ENCODE results near the gene AAK1. TPM values are rescaled to one million over a fixed set of nuclear protein-coding genes. Genes with fewer than 3 reads are reported as not detected.

The AAK1 gene
- total and polyA plus RNA-seq, 10 of the 15 experiments (the other 5 are each of a cell fraction or from before 2014, with no cell fraction given), result 2.9 to 41.4 (median 17.5) TPM

GRCh38 chr2:69659941-69660483 is 16.5 kb upstream of the AAK1 start:
- Histone ChIP-seq H3K27me3 (replicated peaks in 1 of 2; ENCODE audit: control insufficient read depth in 2 of 2, insufficient read depth in 2 of 2, low read length in 1 of 2) (no peaks in the 10 kb centered on the region; a peak in 1 of 4 replicates), H3K27ac (ENCODE audit: control insufficient read depth, insufficient read depth) (no peak overlapping the region), H3K9me3 (replicated peaks; ENCODE audit: control insufficient read depth, insufficient read depth, low read length) (no peaks in the 10 kb centered on the region), H4K20me1 (ENCODE audit: control insufficient read depth, insufficient read depth) (no peaks in the 10 kb centered on the region), H3K4me1 (ENCODE audit: control insufficient read depth, insufficient read depth, low read length) (no peaks in the 10 kb centered on the region), H3K9ac (ENCODE audit: control insufficient read depth, insufficient read depth, low read length) (no peak overlapping the region), H2AFZ (ENCODE audit: control insufficient read depth, low read depth, low read length) (no peak overlapping the region), H3K36me3 (ENCODE audit: control insufficient read depth in 2 of 2, insufficient read depth in 2 of 2, low read length in 1 of 2) (no peaks in the 10 kb centered on the region), H3K4me3 (no peak overlapping the region), H3K4me2 (ENCODE audit: control insufficient read depth, insufficient read depth) (no peak overlapping the region), H3K79me2 (ENCODE audit: control insufficient read depth, insufficient read depth, low read length) (no peaks in the 10 kb centered on the region)
- no peak for TF ChIP-seq ZBTB33 (IDR thresholded peaks at IDR 0.05)
- TF ChIP-seq NR2F1 (conservative IDR thresholded peaks at IDR 0.05), result no peak
- no peak for TF ChIP-seq CREB1 (IDR thresholded peaks at IDR 0.05; ENCODE audit: low read depth)
- no peak for TF ChIP-seq IKZF1 (conservative IDR thresholded peaks at IDR 0.05)
- TF ChIP-seq EED (IDR thresholded peaks at IDR 0.05; ENCODE audit: low read depth), result no peak
- TF ChIP-seq REST (IDR thresholded peaks at IDR 0.05; ENCODE audit: low read depth, low read length), result no peak
- TF ChIP-seq JUND (IDR thresholded peaks at IDR 0.05; ENCODE audit: low read depth, low read length), result no peak
- TF ChIP-seq ZZZ3 (IDR thresholded peaks at IDR 0.05; ENCODE audit: control insufficient read depth, insufficient read length, low read depth), result no peak
- TF ChIP-seq BRCA1 (IDR thresholded peaks at IDR 0.05; ENCODE audit: low read depth, low read length), result no peak
- TF ChIP-seq BMI1 (IDR thresholded peaks at IDR 0.05; ENCODE audit: borderline replicate concordance), result no peak
- TF ChIP-seq ZBTB4 (CRISPR knock-in tag; IDR thresholded peaks at IDR 0.05), result no peak
- no peak for TF ChIP-seq WRNIP1 (IDR thresholded peaks at IDR 0.05; ENCODE audit: borderline replicate concordance, low read depth, low read length)
- no peak for TF ChIP-seq RBBP5 (conservative IDR thresholded peaks at IDR 0.05)
- no peak for TF ChIP-seq YBX1 (IDR thresholded peaks at IDR 0.05)
- ATAC-seq (no peak), FAIRE-seq (no peak), DNase-seq (ENCODE audit: low read depth, low spot score) (no peak)
- CTCF ChIA-PET, result interaction anchor here (0.7 to 0.8 kb wide), 2 partner anchors 95 to 96 kb away, joined by 3 read pairs; no protein-coding TSS in a partner anchor
- POLR2A ChIA-PET, result interaction anchor here (0.6 kb wide), 1 partner anchor 584 kb away, joined by 3 read pairs; no protein-coding TSS in a partner anchor
- SMC1A ChIA-PET (ENCODE audit: uncharacterized antibody, unreplicated experiment), result interaction anchor here (0.9 to 2.4 kb wide), 4 partner anchors 10 to 58 kb away, joined by 3 to 8 read pairs (median 4); no protein-coding TSS in a partner anchor
- BruUV-seq (replicated peaks), result no TSS peak
- WGBS (ENCODE audit: insufficient coverage, insufficient replicate concordance, low lambda C conversion rate, missing lambda C conversion rate), result 50% methylated on average over 2 of the region's 2 CpGs
- in situ Hi-C loops (cut with MboI) (no loop called here), intact Hi-C loops (cut with micrococcal nuclease; ENCODE audit: unreplicated experiment) (no loop called here)
- RAD21 ChIA-PET (ENCODE audit: unreplicated experiment), result interaction anchor here (1.0 kb wide), 1 partner anchor 21 kb away, joined by 3 read pairs; no protein-coding TSS in a partner anchor

All from GM12878 (cell line).